Measurements from ENCODE around the gene ADAMTSL1.

DNA sequence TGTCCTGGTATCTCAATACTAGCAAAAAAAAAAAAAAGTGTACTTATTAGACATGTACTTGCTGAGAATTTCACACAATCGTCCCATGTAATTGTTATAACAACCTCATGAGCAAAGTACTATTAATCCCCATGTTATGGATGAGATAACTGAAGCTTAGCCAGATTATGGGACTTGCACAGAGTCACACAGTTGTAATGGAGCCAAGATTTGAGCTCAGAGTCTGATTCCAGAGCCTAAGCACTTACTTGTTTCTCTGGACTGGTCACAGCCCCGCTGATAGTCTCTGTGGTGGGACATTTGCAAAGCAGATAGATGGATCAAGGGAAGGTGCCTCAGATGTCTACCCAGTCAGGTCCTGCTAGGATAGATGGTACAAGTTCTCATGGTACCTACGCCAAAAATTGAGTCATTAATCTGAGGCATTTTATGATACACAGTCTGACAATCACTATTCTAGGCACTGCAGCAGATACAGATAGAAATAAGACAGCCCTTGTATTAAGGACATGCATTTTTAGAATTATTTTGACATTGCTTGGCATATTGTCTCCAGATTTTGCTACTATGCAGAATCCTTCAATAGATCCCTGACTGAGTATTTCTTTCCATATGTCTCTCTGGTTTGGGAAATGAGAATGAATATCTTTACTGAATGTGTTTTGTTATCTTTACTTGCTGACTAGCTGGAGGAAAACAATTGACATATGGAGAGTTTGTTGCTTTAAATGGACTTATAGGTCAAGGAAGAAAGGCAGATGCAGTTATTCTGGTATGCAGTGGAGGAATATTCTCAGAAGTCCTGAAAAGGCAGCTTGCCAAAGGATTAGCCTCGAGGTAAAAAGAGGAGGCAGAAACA, 149.5 kb downstream of the ADAMTSL1 start:
- TF ChIP-seq, protein P1, sequence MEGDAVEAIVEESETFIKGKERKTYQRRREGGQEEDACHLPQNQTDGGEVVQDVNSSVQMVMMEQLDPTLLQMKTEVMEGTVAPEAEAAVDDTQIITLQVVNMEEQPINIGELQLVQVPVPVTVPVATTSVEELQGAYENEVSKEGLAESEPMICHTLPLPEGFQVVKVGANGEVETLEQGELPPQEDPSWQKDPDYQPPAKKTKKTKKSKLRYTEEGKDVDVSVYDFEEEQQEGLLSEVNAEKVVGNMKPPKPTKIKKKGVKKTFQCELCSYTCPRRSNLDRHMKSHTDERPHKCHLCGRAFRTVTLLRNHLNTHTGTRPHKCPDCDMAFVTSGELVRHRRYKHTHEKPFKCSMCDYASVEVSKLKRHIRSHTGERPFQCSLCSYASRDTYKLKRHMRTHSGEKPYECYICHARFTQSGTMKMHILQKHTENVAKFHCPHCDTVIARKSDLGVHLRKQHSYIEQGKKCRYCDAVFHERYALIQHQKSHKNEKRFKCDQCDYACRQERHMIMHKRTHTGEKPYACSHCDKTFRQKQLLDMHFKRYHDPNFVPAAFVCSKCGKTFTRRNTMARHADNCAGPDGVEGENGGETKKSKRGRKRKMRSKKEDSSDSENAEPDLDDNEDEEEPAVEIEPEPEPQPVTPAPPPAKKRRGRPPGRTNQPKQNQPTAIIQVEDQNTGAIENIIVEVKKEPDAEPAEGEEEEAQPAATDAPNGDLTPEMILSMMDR (IDR thresholded peaks at IDR 0.05), result no peak
- TF ChIP-seq SIN3A (IDR thresholded peaks at IDR 0.05; ENCODE audit: borderline replicate concordance, insufficient read depth, low read depth, low read length) (no peak), POLR2AphosphoS5 (IDR thresholded peaks at IDR 0.05; ENCODE audit: low read depth, low read length) (no peak)
- TF ChIP-seq, protein P2, sequence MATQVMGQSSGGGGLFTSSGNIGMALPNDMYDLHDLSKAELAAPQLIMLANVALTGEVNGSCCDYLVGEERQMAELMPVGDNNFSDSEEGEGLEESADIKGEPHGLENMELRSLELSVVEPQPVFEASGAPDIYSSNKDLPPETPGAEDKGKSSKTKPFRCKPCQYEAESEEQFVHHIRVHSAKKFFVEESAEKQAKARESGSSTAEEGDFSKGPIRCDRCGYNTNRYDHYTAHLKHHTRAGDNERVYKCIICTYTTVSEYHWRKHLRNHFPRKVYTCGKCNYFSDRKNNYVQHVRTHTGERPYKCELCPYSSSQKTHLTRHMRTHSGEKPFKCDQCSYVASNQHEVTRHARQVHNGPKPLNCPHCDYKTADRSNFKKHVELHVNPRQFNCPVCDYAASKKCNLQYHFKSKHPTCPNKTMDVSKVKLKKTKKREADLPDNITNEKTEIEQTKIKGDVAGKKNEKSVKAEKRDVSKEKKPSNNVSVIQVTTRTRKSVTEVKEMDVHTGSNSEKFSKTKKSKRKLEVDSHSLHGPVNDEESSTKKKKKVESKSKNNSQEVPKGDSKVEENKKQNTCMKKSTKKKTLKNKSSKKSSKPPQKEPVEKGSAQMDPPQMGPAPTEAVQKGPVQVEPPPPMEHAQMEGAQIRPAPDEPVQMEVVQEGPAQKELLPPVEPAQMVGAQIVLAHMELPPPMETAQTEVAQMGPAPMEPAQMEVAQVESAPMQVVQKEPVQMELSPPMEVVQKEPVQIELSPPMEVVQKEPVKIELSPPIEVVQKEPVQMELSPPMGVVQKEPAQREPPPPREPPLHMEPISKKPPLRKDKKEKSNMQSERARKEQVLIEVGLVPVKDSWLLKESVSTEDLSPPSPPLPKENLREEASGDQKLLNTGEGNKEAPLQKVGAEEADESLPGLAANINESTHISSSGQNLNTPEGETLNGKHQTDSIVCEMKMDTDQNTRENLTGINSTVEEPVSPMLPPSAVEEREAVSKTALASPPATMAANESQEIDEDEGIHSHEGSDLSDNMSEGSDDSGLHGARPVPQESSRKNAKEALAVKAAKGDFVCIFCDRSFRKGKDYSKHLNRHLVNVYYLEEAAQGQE (IDR thresholded peaks at IDR 0.05; ENCODE audit: insufficient read depth in 1 of 2, low read depth in 2 of 2, low read length in 1 of 2), result no peak

Data from Panc1 (cell line).